Upper lobe of left lung (tissue), 6 donors: ENCODE data around the gene EML1. TPM values are rescaled to one million over a fixed set of nuclear protein-coding genes. Genes with fewer than 3 reads are reported as not detected.
A peak's percentile ranks its signal among the peaks of the same experiment; 100 is the strongest.

Source experiments
- ATAC-seq, 2 donors: fragments of 200-7000 bp; cut with Tn5 transposase; one replicate each; pipeline ENCODE4 v1.9.1; 2022; ENCODE audit warnings: mild to moderate bottlenecking in 2 of 2, moderate library complexity in 2 of 2; ENCODE audit not compliant: low FRiP score in 2 of 2
- DNase-seq, 2 donors: peaks; one replicate each; pipeline ENCODE4 v3.0.0-alpha.2; 2019 to 2020
- H3K27ac ChIP-seq, 4 donors: fragments of 200-600 bp; sonication (generic); one replicate each; pipeline ENCODE4 v1.5.1; 2016 to 2019
- H3K27me3 ChIP-seq, 4 donors: fragments of 200-600 bp; sonication (generic); one replicate each; pipeline ENCODE4 v1.5.1; 2017 to 2019
- H3K36me3 ChIP-seq, 4 donors: fragments of 200-600 bp; sonication (generic); one replicate each; pipeline ENCODE4 v1.5.1; 2016 to 2019
- H3K4me1 ChIP-seq, 4 donors: fragments of 200-600 bp; sonication (generic); one replicate each; pipeline ENCODE4 v1.5.1; 2018 to 2019
- H3K4me3 ChIP-seq, 4 donors: fragments of 200-600 bp; sonication (generic); one replicate each; pipeline ENCODE4 v1.5.1; 2017 to 2019; ENCODE audit warnings: mild to moderate bottlenecking in 2 of 4, moderate library complexity in 1 of 4
- H3K9me3 ChIP-seq, 4 donors: fragments of 200-600 bp; sonication (generic); one replicate each; pipeline ENCODE4 v1.5.1; 2018 to 2019
- EP300 ChIP-seq, 4 donors: sonication (generic); formaldehyde crosslinking; IDR thresholded peaks; one replicate each; pipeline ENCODE4 v1.5.1; 2017; ENCODE audit warnings: antibody characterized with exemption in 4 of 4, control low read depth in 2 of 4
- POLR2A ChIP-seq, 4 donors: fragments of 450-650 bp; IDR thresholded peaks; one replicate each; pipeline ENCODE4 v1.5.1; 2016 to 2017; ENCODE audit warnings: antibody characterized with exemption in 4 of 4, mild to moderate bottlenecking in 2 of 4
- POLR2AphosphoS5 ChIP-seq, 2 donors: sonication (generic); formaldehyde crosslinking; IDR thresholded peaks; one replicate each; pipeline ENCODE4 v1.5.1; 2017; ENCODE audit warnings: antibody characterized with exemption in 2 of 2
- WGBS, 2 donors: methylation state at CpG; one replicate each; pipeline ENCODE4 v1.1.5; 2017 to 2018; 5-methylcytosine and 5-hydroxymethylcytosine counted together
- total RNA-seq, 6 donors: library from RNA; depleted of rRNA in 4 of 6; stranded (reverse); fragments of >200 nt in 4 of 6; gene quantifications; one replicate each; pipeline versions ENCODE4 v1.1.0 to v1.2.1, GENCODE V29; 2016 to 2021
- TF ChIP-seq, protein P1 (sequence below), 6 experiments: fragments of 450-650 bp in 4 of 6; fragments of 200-600 bp in 2 of 6; sonication (generic) in 2 of 6; IDR thresholded peaks; one replicate each; pipeline ENCODE4 v1.5.1; 2016 to 2019; ENCODE audit warnings: antibody characterized with exemption in 6 of 6
- donor health status: DM: no; HTN: no; CAD: no; lungs with moderate emphysema.
- donor health status: DM: no; HTN: yes; CAD: no; lungs with severe emphysema.

EML1 gene
- total RNA-seq, 6 donors from 2014 or later, result 22.2 to 55.5 (median 36.4) TPM

DNA sequence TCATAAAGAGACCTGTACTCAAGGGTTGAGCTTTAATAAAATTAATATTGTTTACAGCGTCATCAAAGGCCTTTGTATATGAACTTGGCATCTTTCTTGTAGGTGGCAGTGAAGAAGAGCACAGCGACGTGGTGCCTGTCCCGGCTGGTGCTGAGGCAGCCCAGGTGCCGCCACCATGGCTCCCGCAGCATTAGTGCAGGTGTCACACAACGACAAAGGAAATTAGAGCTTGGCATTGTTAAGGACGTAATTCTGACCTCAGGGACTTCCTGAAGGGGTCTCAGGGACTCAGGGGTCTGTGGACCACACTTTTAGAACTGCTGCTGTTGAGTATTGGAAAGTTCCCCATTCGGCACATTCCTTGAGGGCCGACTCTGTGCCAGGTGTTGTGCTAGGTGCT is 24.1 kb downstream of the EML1 start:
- Histone ChIP-seq H3K9me3 (no peaks in the 10 kb centered on the region), H3K36me3 (no peaks in the 10 kb centered on the region), H3K27ac (no peak overlapping the region), H3K27me3 (no peaks in the 10 kb centered on the region), H3K4me3 (no peak overlapping the region), H3K4me1 (peaks cover 9 to 26% (median 17%) of the 10 kb centered on the region in 4 donors)
- TF ChIP-seq EP300 (IDR thresholded peaks at IDR 0.05), result no peak
- no peak for TF ChIP-seq POLR2AphosphoS5 (IDR thresholded peaks at IDR 0.05)
- TF ChIP-seq, protein P1, sequence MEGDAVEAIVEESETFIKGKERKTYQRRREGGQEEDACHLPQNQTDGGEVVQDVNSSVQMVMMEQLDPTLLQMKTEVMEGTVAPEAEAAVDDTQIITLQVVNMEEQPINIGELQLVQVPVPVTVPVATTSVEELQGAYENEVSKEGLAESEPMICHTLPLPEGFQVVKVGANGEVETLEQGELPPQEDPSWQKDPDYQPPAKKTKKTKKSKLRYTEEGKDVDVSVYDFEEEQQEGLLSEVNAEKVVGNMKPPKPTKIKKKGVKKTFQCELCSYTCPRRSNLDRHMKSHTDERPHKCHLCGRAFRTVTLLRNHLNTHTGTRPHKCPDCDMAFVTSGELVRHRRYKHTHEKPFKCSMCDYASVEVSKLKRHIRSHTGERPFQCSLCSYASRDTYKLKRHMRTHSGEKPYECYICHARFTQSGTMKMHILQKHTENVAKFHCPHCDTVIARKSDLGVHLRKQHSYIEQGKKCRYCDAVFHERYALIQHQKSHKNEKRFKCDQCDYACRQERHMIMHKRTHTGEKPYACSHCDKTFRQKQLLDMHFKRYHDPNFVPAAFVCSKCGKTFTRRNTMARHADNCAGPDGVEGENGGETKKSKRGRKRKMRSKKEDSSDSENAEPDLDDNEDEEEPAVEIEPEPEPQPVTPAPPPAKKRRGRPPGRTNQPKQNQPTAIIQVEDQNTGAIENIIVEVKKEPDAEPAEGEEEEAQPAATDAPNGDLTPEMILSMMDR (IDR thresholded peaks at IDR 0.05), result no peak
- TF ChIP-seq POLR2A (IDR thresholded peaks at IDR 0.05), result no peak
- DNase-seq (no peak), ATAC-seq (no peak)
- 88 to 91% methylated on average over 8 to 10 of the region's 10 CpGs for WGBS, 2 donors

DNA sequence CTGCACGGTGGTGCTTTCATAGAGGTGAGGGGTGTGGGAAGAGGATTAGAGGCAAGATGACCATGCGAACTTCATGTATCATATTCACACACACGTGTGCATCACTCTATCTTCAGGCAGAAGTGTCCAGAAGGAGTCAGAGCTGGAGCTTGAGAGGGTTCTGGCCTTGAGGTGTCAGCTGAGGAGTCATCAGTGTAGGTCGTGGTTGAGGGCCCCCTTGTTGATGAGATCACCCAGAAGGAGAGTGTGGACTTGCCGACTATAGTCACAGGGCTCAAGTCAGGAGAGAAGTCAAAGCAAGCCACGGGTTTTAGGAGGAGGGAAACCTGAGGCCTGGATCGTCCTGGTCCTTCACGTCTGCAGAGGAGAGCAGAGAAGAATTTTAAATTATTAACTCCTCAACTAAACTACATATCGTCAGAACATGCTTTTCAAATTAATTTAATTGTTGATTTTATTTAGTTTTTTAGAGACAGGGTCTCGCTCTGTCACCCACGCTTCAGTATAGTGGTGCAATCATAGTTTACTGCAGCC is 25.4 kb downstream of the EML1 start:
- H3K36me3 ChIP-seq, result no peaks in the 10 kb centered on the region
- no peak overlapping the region for H3K4me3 ChIP-seq
- DNase-seq, result no peak
- H3K4me1 ChIP-seq, result peaks cover 6 to 20% (median 17%) of the 10 kb centered on the region in 4 donors
- no peaks in the 10 kb centered on the region for H3K27me3 ChIP-seq
- H3K9me3 ChIP-seq, result no peaks in the 10 kb centered on the region
- WGBS, 2 donors, result 66 to 74% methylated on average over 11 of the region's 11 CpGs
- no peak overlapping the region for H3K27ac ChIP-seq
- ATAC-seq, result no peak
- TF ChIP-seq, protein P1 (IDR thresholded peaks at IDR 0.05), result no peak
- TF ChIP-seq POLR2AphosphoS5 (IDR thresholded peaks at IDR 0.05), result no peak
- TF ChIP-seq EP300 (IDR thresholded peaks at IDR 0.05), result no peak
- TF ChIP-seq POLR2A (IDR thresholded peaks at IDR 0.05), result no peak

DNA sequence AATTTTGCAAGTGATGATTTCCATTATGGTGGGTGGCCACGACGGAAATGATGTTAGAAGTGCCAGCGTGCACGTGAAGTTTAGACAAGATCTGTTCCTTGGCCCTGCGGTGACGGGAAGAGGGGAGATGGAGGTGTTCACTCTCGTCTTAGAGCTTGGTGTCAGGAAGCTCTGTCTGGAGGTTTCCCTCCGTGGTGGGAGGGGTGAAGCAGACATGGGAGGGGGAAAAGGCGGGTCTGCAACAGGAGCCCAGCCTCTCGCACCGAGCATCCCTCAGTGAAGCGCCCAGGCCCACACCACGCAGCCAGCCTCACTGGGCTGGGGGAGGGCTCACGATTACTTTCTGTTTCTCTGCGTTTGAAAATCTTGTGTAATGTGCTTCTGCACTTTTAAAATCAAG is 26.3 kb downstream of the EML1 start:
- DNase-seq (no peak), ATAC-seq (no peak)
- peaks cover 6 to 20% (median 17%) of the 10 kb centered on the region in 4 donors for H3K4me1 ChIP-seq
- H3K36me3 ChIP-seq, result no peaks in the 10 kb centered on the region
- TF ChIP-seq POLR2A (IDR thresholded peaks at IDR 0.05) (no peak), POLR2AphosphoS5 (IDR thresholded peaks at IDR 0.05) (no peak)
- H3K9me3 ChIP-seq, result no peaks in the 10 kb centered on the region
- 52 to 62% methylated on average over 12 to 15 of the region's 15 CpGs for WGBS, 2 donors
- H3K4me3 ChIP-seq, result no peak overlapping the region
- H3K27ac ChIP-seq, result peak overlapping the region in 1 of 4 donors; percentile 7
- H3K27me3 ChIP-seq, result no peaks in the 10 kb centered on the region

DNA sequence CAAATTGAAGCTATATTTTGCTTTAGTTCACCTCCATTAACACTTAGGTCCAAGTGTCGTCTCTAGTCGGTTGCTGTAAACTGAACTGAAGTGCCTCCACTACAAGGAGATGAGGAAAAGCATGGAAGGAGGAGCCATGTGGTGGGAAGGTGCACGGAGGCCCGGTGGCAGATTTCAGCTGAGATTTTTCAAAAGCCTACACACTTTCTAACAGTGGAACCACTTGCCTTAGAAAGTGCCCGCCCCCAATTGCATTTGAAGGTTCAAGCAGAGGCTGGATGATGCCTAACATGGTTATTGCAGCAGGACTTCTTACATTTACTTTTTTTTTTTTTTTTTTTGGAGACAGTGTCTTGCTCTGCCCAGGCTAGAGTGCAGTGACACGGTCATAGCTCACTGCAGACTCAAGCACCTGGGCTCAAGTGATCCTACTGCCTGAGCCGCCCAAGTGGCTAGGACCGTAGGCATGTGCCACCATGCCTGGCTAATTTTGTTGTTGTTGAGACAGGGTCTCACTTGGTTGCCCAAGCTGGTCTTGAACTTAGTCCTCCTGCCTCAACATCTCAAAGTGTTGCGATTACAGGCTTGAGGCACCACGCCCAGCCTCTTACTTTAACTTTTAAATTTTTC is 27.6 kb downstream of the EML1 start:
- WGBS, 2 donors, result 73 to 81% methylated on average over 10 of the region's 10 CpGs
- no peak overlapping the region for H3K4me3 ChIP-seq
- H3K4me1 ChIP-seq, result peaks cover 6 to 20% (median 17%) of the 10 kb centered on the region in 4 donors
- no peak for TF ChIP-seq POLR2A (IDR thresholded peaks at IDR 0.05)
- no peak for TF ChIP-seq POLR2AphosphoS5 (IDR thresholded peaks at IDR 0.05)
- TF ChIP-seq, protein P1 (IDR thresholded peaks at IDR 0.05), result no peak
- no peak for TF ChIP-seq EP300 (IDR thresholded peaks at IDR 0.05)
- H3K36me3 ChIP-seq, result no peaks in the 10 kb centered on the region
- ATAC-seq (peak in 1 of 2 donors; percentile 68), DNase-seq (peak in 1 of 2 donors; percentile 53)
- H3K9me3 ChIP-seq, result no peaks in the 10 kb centered on the region
- H3K27ac ChIP-seq, result no peak overlapping the region
- H3K27me3 ChIP-seq, result no peaks in the 10 kb centered on the region

DNA sequence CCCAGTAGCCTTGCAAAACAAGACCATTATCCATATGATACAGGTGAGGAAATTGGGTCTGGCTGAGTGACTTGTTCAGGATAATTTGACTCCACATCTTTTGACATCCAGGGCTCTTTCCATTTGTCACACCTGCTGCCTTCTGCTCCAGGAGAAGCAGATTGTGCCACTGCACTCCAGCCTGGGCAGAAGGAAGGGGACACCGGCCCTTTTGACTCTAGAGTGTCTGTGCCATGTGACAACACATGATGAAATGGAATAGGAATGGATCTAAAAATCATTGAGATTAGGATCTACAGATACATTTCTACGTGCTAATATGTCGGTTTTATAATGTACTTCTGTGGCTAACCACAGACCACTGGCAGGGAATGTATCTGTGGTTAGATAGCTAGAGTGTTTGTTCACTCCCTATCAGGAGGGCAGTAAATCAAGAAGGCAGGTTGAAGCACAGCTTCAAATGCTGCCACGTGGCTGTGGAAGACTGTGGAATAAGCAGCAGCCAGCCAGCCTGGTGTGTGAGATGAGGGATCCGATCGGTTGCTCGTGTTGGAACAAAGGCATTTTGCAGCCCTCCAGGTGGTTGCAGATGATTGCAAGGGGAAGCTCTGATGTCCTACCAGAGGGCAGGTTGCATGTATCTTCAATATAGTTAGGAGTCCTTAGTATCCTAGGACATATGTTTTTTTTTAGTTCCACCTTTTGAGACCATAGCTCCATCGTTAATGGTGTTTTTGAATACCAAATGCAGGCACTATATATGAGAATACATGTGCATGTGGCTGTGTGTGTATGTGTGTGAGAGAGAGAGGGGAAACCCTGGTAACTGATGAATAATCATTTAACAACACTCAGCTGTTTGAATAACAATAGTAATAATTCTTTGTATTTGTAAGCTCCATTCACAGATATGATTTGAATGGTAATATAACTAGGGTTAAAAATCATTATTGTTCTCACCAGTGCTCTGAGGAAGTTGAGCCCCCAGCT is 28.6 kb downstream of the EML1 start:
- Histone ChIP-seq H3K27ac (no peak overlapping the region), H3K4me1 (peaks cover 6 to 20% (median 17%) of the 10 kb centered on the region in 4 donors), H3K36me3 (no peaks in the 10 kb centered on the region), H3K27me3 (no peaks in the 10 kb centered on the region), H3K9me3 (no peaks in the 10 kb centered on the region), H3K4me3 (no peak overlapping the region)
- ATAC-seq, result peak; percentile 41 to 62
- TF ChIP-seq, protein P1 (IDR thresholded peaks at IDR 0.05), result no peak
- TF ChIP-seq POLR2AphosphoS5 (IDR thresholded peaks at IDR 0.05) (no peak), EP300 (IDR thresholded peaks at IDR 0.05) (no peak), POLR2A (IDR thresholded peaks at IDR 0.05) (no peak)
- WGBS, 2 donors, result 33 to 39% methylated on average over 8 of the region's 8 CpGs
- DNase-seq, result peak in 1 of 2 donors; percentile 49
